K562 (cell line): ENCODE results near the gene BCL2L15. TPM values are rescaled to one million over a fixed set of nuclear protein-coding genes. Genes with fewer than 3 reads are reported as not detected.

Experiments
- ADNP ChIP-seq: fragments of 200-800 bp; sonication (Bioruptor generic); IDR thresholded peaks from 2 replicates; pipeline ENCODE4 v1.6.1; 2016; ENCODE audit warnings: missing genetic modification characterization, missing compliant biosample characterization
- HMGN3 ChIP-seq: IDR thresholded peaks from 2 replicates; pipeline ENCODE4 v1.6.1; 2011; ENCODE audit warnings: borderline replicate concordance, low read depth, mild to moderate bottlenecking, mixed read lengths, low read length; ENCODE audit not compliant: insufficient read length; ENCODE audit errors: extremely low read depth
- IRF9 ChIP-seq: fragments of 450-650 bp; IDR thresholded peaks from 2 replicates; pipeline ENCODE4 v1.6.1; 2016; ENCODE audit warnings: missing biosample characterization, missing genetic modification characterization
- MEF2D ChIP-seq: conservative IDR thresholded peaks from 2 replicates; pipeline ENCODE4 v1.6.1; 2016; ENCODE audit warnings: low read depth, missing genetic modification characterization, missing compliant biosample characterization
- PBX2 ChIP-seq, 2 experiments: IDR thresholded peaks in 1 of 2; conservative IDR thresholded peaks in 1 of 2; 2 replicates each; pipeline ENCODE4 v1.6.1; 2016; ENCODE audit warnings: low read depth in 2 of 2, mild to moderate bottlenecking in 1 of 2, missing compliant biosample characterization in 1 of 2, missing genetic modification characterization in 1 of 2, moderate library complexity in 1 of 2
- SOX6 ChIP-seq: fragments of 450-650 bp; IDR thresholded peaks from 2 replicates; pipeline ENCODE4 v1.6.1; 2014; ENCODE audit warnings: mild to moderate bottlenecking
- ZBTB17 ChIP-seq: fragments of 450-650 bp; formaldehyde crosslinking; IDR thresholded peaks from 2 replicates; pipeline ENCODE4 v1.4.0; 2020; ENCODE audit warnings: mild to moderate bottlenecking
- ZBTB33 ChIP-seq: sonication (generic); formaldehyde crosslinking; IDR thresholded peaks from 2 replicates; pipeline ENCODE4 v1.8.1; 2023; ENCODE audit warnings: mild to moderate bottlenecking, missing genetic modification reagents
- ZNF316 ChIP-seq: fragments of 450-650 bp; IDR thresholded peaks from 2 replicates; pipeline ENCODE4 v1.6.1; 2016
- polyA plus RNA-seq, 8 experiments: library from polyadenylated mRNA; depleted of rRNA in 4 of 8; stranded (reverse) in 5 of 8; unstranded in 3 of 8; fragments of >200 nt; fragmentation: Nextera tagmentation in 2 of 8; fragmentation: Illumina TruSeq in 1 of 8; extraction: Ambion mirVana in 2 of 8; extraction: Trizol in 1 of 8; gene quantifications; 2 replicates each; pipeline versions ENCODE4 v1.2.1 to v1.2.3, GENCODE V29; 2011 to 2014; ENCODE audit warnings: inconsistent platforms in 1 of 8, missing spikeins in 1 of 8
- total RNA-seq, 7 experiments: library from RNA; depleted of rRNA in 6 of 7; stranded (reverse); fragments of >200 nt in 6 of 7; fragmentation: Illumina TruSeq in 2 of 7; extraction: Trizol in 2 of 7; gene quantifications; 2 replicates each; pipeline versions ENCODE4 v1.2.1 to v1.2.3, GENCODE V29; 2011 to 2021; ENCODE audit warnings: low replicate concordance in 1 of 7
- TF ChIP-seq, protein P1 (sequence below): sonication (generic); formaldehyde crosslinking; IDR thresholded peaks from 2 replicates; pipeline ENCODE4 v1.8.0; 2022; ENCODE audit warnings: missing genetic modification reagents, mild to moderate bottlenecking, moderate library complexity, borderline replicate concordance
- TF ChIP-seq, protein P2 (sequence below): sonication (generic); formaldehyde crosslinking; IDR thresholded peaks from 2 replicates; pipeline ENCODE4 v1.8.0; 2022; ENCODE audit warnings: mild to moderate bottlenecking, missing genetic modification reagents, borderline replicate concordance

The BCL2L15 gene
- total and polyA plus RNA-seq, 9 of the 15 experiments (the other 6 are each of a cell fraction or from before 2014, with no cell fraction given), result 0.06 to 0.42 (median 0.28) TPM; not detected in 1

DNA sequence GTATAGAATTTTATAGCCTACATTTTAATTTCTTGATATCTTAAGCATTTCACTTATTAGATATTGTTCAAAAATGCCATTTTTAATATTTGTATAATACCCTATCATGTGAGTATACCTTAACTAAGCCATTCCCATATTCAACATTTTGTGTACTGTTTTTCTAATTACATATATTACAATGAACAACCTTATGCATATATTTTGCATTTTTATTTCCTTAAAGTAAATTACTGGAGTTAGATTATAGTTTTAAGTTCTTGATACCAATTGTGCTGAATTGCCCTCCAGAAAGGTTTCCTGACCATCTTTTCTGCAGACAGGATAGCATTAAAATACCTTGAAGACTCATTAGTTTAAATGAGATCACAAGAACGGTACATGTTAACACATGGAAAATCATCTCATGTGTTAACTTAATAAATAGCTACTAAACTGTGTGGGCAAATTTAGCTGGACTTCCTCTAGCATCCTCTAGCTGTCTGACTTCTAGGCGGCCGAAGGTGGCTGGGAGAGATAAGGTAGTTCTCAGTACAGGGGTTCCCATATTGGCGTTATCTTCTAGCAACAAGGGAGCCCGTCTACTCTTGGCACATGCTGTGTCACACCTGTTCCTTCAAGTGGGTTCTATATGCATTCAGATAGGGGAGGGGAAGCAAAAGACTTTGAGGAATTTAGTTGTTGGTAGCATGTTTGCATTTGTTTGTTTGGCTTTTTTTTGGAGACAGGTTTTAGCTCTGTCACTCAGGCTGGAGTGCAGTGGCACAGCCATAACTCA is 26.7 kb upstream of the BCL2L15 start (continued):
- TF ChIP-seq ZBTB33 (peak; percentile 79), SOX6 (peak; percentile 99), IRF9 (tag) (peak; percentile 38; the same call in 1 of the 2 replicates), ZBTB17 (CRISPR knock-in tag) (peak; percentile 85; the same call in 1 of the 2 replicates), PBX2 (CRISPR knock-in tag; IDR thresholded peaks at IDR 0.05; ENCODE audit: low read depth) (no peak), PBX2 (tag; conservative IDR thresholded peaks at IDR 0.05; ENCODE audit: low read depth) (peak; percentile 63), ADNP (tag) (peak; percentile 68), HMGN3 (peak; percentile 62), ZNF316 (peak; percentile 88), MEF2D (tag) (peak; percentile 79)
- TF ChIP-seq, protein P1, sequence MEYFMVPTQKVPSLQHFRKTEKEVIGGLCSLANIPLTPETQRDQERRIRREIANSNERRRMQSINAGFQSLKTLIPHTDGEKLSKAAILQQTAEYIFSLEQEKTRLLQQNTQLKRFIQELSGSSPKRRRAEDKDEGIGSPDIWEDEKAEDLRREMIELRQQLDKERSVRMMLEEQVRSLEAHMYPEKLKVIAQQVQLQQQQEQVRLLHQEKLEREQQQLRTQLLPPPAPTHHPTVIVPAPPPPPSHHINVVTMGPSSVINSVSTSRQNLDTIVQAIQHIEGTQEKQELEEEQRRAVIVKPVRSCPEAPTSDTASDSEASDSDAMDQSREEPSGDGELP (CRISPR knock-in tag), result peak; percentile 82
- TF ChIP-seq, protein P2, sequence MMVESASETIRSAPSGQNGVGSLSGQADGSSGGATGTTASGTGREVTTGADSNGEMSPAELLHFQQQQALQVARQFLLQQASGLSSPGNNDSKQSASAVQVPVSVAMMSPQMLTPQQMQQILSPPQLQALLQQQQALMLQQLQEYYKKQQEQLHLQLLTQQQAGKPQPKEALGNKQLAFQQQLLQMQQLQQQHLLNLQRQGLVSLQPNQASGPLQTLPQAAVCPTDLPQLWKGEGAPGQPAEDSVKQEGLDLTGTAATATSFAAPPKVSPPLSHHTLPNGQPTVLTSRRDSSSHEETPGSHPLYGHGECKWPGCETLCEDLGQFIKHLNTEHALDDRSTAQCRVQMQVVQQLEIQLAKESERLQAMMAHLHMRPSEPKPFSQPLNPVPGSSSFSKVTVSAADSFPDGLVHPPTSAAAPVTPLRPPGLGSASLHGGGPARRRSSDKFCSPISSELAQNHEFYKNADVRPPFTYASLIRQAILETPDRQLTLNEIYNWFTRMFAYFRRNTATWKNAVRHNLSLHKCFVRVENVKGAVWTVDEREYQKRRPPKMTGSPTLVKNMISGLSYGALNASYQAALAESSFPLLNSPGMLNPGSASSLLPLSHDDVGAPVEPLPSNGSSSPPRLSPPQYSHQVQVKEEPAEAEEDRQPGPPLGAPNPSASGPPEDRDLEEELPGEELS (CRISPR knock-in tag), result no peak
